DMS79 (cell line): ENCODE results near the gene ALX3.

Experiments used
- DNase-seq: peaks from one replicate; lab custom pipeline; 2025; lab: John Stamatoyannopoulos, UW

The ALX3 gene

DNA sequence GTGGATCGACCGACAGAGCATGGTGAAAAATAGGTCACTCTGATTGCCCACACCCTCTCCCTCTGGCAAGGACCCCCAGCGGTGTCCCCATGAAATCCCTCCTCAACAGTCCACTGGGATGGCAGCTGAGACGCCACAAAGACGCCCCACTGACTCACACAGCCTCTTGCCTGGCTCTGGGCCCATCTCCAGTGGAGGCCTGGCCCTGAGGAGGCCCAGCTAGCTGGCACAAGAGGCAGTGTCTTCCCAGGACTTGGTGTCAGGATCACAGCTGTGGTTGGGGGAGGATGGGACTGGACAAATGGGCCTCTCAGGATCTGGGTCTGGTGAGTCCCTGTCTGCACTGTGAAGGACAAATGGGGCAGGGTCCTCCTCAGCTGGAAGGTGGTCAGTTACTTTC is 4.6 kb downstream of the ALX3 start:
- no peak for DNase-seq

DNA sequence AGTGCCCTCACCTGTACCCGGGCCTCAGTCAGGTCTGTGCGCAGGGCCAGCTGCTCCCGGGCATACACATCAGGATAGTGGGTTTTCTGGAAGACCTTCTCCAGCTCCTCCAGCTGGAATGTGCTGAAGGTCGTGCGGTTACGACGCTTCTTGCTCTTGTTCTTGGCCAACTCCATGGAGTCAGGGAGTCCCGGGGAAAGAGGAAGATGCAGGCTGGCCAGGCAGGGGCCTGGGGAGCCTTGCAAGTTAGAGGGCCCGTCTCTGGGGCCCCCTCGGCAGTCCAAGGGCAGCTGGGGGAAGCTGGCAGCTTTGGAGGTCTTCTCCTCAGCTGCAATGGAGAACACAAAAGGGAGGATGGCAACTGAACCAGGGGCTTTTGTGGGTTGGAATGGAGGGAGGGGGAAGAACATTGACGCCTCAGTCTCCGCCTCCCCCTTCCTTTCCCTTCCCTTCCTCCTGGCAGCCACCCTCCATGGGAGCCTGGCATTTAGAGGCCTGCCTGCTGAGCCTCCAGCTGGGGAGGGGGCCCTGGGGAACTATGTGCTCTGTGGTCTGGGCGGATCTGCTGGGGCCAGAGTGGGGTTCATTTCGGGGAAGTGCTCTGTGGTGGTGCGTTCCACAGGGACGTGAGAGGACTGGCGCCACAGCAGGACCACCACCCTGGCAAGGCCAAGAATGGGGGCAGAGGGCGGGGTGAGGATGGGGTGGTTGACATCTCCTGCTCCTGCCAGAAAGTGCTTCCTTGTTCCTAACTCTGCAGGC is 5.7 kb downstream of the ALX3 start:
- no peak for DNase-seq

DNA sequence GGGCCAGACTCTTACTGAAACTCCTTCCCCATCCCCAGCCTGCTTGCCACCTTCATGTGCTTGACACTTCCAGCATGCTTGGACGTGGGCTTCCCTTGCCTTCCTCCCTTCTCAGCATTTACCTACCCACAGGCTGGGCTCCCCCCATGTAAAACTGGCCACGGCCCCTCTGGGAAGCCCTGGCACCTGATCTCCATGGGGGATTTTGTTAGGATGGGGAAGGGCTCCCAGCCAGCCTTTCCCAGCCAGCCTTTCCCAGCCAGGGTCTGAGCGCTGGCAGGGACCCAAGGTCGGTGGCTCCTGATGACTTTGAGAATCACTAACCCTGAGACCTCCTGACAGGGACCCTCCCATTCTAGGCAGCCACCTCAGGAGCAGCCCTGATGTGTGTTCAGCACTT is 6.7 kb downstream of the ALX3 start:
- DNase-seq: no peak

DNA sequence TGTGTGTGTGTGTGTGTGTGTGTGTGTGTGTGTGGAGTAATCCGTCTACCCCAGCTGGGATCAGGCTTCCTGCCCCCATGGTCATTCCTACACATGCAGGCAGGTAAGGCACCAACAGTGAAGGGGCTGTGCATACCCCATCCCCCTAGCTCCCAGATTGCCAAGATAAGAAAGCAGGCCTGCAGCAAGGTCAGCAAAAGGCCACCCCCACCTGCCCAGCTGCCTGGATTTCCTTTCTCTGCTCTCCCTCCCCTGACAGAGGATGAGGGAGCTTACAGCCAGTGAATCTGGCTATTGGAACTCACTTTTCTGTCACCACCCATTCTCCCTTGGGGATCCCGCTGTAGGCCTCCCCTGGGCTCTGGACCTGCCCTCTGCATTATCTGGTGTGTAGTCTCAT is 7.9 kb downstream of the ALX3 start:
- DNase-seq: no peak

DNA sequence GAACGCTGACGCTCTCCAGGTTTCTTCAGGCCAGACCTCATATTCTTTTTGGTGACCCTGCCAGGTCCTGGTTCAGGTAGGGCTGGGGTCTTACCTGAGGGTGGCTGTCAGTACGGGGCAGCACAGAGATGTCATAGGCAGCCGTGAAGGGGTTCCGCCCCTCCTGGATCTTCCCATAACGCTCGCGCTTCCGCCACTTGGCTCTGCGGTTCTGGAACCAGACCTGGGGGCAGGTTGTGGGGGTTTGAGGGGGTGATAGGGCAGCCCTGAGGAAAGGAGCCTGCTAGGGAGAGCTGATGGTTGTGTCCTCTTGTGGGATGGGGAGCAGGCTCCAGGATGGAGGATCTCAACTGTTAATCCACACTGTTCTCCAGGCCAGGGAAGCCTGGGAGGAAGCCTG is 9.1 kb downstream of the ALX3 start:
- no peak for DNase-seq

DNA sequence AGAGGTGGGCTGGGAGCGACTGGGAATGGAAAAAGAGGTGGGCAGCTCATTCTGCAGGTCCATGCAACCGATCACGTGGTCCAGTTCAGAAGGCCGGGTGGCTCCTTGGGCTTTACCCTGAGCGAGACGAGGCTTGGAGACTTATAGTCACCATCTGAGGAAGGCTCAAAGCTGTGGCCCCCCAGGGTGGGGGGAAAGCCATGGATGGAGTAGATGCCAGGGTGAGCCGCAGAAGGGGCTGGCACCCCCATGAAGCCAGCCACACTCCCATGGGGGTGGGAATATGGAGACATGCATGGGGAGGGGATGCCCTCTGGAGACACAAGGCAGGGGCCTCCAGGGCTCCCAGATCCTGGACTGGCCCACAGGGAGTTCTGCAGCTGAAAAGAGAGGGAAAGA is 9.8 kb downstream of the ALX3 start:
- DNase-seq: no peak

DNA sequence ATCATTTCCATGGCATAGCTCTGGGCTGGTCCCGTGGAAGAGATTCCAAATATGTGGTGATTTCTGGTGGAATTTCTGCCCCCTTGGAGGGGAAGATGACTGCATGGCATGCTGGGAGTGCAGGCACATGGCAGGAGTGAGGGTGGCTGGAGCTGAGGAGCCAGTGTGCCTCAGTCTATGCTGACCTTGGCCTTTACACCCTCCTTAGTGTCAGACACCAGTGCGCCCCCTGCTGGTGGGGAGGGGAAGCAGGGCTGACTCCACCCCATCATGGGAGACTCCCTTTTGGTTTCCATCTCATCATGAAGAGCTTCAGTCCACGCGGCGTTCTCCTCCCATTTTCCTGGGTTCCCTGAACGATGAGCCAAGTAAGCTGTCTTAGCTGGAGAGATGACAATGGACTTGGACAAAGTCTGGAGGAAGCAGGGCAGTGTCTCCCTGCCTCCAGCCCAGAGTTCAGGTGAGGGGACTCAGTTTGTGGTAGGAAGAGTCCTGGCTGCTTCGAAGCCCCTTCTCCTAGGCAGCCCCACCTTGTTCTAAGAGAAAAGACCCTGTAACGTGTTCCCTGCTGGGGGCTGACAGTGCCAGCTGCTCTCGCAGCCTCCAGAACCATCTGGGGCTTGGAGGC is 10.3 kb downstream of the ALX3 start:
- no peak for DNase-seq

DNA sequence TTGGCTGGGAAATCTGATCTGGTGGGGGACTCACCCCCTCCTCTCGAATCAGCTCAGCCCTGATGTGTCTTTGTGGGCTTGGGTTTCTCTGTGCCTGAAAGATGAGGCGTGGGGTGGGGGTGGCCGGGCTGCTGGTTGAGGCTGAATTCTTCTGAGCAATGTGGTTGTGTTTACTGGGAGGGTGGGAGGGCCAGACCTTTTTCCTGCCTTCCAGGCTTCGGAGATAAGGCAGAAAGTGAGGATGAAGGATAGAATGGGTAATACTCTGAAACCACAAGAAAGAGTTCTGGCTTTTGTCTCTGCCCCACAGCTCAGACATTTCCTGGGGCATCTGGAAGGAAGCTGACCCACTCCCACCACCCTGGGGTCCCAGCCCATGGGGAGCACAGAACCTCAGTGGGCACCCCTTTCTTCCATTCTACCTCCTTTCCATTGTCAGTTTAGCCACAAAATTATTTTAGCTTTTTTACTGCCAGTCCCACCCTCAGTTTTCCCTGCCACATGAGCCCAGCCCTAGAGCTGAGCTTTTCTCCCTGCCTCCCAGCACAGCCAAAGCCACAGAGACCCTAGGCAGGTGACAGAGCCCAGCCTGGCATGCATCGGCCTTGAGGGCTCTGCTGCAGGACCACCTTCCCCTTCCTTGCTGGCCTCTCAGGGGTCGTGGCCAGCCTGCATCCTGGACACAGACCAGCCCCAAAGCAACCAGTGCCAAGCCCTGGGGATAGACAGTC is 11.2 kb downstream of the ALX3 start:
- no peak for DNase-seq

DNA sequence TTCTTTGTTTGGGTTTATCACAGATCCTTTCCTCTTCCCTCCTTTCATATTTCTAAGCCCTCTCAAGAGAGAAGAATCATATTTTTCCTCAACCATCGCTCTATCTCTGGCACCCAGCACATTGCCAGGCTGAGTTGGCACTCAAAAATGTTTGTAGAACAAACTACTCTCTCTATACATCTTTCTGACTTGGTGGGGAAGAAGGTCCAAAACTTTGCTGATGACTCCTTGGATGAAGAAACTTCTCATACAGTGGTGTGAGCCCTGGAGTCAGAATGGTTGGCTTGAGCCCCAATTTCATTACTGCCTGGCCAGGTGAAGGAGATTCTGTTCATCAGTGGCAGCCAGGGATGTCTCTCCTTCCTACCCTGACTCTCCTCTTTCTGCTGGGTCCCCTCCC is 11.9 kb downstream of the ALX3 start:
- no peak for DNase-seq

DNA sequence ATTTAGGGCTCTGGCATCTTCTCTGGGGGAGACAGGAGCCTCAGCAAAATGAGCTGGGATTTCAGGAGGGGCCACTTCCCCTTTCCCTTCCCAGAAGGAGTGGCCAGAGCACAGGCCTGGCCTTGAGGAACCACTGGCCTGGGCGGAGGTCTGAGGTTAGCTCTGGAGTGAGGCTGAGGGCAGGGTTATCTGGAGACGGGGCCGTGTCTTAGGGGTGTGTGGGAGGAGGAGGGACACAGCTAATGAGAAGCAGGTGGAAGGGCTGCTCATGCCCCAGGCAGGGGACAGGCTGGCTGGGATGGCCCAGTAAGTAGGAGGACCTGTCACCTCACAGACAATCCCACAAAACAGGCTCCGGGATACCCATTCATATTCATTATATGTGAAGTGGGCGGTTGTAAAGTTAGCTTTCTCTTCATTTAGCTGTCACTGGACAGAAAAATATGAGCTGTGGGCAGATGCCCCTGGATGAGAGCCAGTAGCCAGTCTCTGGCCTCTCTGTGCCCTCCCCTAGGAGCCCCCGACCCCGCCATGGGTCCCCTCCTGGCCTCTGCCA is 12.4 kb downstream of the ALX3 start:
- no peak for DNase-seq

DNA sequence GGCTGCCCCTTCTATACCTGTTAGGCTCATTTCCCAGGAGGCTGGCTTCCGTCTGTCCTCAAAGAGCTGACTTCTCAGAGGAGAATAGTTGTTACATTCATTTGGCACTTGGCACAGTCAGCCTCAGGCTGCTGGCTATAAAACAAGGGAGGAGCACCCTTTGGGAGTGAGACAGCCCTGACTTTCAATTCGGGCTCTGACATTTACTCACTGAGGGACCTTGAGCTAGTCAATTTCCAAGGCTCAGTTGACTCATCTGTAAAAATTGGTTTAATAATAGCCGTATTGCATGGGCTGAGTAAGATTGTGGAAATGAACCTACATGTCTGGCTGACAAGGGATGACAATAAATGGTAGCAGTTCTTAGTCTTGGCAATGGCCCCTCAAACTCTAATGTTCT is 13.7 kb downstream of the ALX3 start:
- no peak for DNase-seq

DNA sequence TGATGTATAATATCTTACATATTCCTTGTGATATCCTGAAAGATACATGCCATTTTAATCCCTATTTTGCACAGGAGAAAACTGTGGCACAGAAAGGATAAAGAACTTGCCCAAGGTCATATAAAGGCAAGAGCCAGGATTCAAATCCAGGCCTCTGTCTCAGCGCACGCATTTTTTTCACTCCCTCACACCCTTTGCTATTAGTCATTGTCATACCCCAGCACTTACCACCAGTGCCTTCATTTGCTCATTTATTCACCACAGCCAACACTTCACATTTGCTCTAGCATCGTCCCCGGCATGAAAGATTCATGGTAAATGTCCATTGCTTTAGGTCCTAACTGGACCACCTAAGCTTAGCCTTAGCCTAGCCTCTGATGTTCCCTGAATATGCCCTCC is 14.2 kb downstream of the ALX3 start:
- no peak for DNase-seq

DNA sequence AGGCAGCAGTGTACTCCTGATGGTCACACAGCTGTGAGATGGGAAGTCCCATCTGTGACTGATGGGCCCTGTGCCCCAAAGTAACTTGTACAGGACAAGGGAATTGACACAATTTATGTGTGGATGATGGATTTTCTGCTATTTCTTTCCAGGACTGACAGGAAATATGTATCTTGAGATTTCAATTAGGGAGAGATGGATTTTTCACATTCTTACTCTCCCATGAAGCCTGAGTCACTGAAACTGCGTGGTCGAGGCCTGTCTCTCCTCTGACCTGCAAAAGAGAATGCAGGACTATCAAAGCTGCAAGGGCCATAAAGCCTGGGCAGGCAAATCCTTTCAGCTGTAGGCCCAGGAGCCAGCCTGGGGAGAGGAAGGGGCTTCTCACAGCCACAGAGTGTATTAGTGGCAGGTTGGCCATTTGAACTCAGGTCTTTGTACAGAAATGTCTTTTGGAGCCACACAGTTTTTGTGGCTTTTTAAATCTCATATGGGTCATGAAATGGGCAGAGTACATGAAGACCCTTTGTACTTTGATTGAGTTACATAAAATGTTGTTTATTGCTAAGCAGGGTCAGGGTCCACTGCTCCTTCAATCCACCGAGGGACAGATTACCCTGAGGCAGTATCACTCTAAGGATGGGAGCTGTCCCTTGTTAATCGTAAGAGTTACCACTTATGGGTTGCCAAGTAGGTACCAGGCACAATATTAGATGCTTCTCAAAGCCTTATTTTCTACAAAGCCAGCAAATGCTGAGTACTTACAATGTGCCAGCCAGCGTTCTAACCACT is 14.8 kb downstream of the ALX3 start:
- no peak for DNase-seq

DNA sequence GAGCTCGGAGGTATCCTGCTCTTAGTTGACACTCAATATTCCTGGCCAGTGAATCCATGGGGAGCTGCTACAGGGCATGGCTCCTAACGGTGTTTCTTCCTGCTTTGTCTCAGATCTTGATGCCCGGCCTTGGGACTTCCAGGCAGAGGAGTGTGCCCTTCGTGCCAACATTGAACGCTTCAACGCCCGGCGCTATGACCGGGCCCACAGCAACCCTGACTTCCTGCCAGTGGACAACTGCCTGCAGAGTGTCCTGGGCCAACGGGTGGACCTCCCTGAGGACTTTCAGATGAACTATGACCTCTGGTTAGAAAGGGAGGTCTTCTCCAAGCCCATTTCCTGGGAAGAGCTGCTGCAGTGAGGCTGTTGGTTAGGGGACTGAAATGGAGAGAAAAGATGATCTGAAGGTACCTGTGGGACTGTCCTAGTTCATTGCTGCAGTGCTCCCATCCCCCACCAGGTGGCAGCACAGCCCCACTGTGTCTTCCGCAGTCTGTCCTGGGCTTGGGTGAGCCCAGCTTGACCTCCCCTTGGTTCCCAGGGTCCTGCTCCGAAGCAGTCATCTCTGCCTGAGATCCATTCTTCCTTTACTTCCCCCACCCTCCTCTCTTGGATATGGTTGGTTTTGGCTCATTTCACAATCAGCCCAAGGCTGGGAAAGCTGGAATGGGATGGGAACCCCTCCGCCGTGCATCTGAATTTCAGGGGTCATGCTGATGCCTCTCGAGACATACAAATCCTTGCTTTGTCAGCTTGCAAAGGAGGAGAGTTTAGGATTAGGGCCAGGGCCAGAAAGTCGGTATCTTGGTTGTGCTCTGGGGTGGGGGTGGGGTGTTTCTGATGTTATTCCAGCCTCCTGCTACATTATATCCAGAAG is 16.7 kb downstream of the ALX3 start:
- DNase-seq: no peak

DNA sequence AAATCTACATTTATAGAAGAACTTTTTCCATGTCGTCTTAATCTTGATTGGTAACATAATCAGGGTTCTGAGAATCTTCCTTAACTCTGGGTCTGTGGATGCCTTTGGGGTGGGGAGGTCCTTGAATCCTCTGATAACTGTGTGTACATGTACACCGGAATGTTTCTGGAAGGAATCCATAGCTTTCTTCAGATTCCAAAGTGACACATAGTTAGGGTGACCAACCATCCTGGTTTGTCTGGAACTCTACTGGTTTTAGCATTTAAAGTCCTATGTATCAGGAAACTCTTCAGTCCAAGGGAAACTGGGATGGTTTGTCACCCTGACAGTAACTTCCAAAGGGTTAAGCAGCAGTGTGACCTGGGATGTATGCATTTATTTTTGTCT is 19.2 kb downstream of the ALX3 start:
- no peak for DNase-seq

DNA sequence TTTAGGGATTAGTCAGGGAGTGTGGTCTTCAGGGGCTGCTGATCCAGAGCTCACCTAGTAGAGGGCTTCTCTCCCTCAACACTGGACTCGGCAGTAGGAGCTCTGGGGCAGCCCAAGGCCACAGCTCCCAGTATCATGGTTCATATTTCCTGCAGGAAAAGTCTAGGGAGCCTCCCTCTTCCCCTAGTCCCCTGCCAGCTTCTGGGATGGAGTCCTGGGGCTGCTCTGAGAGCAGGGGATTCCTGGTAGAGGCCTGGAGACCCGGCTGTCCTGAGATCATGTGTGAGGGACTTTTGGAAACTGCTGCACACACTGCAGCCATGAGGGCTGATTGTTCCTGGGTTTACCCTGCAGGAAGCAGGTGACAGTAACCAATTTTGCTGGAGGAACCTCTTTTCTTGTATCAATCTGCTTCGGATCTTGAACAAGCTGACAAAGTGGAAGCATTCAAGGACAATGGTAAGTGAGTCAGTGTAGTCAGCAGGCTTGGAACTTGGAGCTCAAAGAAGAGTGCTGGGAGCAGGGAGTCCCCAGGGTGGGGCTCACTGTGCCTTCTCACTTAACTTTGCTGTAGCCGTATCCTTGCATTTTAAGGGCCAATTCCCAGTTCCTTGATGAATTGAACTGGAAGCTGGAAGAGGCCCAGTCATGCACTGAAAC is 19.7 kb downstream of the ALX3 start:
- no peak for DNase-seq

DNA sequence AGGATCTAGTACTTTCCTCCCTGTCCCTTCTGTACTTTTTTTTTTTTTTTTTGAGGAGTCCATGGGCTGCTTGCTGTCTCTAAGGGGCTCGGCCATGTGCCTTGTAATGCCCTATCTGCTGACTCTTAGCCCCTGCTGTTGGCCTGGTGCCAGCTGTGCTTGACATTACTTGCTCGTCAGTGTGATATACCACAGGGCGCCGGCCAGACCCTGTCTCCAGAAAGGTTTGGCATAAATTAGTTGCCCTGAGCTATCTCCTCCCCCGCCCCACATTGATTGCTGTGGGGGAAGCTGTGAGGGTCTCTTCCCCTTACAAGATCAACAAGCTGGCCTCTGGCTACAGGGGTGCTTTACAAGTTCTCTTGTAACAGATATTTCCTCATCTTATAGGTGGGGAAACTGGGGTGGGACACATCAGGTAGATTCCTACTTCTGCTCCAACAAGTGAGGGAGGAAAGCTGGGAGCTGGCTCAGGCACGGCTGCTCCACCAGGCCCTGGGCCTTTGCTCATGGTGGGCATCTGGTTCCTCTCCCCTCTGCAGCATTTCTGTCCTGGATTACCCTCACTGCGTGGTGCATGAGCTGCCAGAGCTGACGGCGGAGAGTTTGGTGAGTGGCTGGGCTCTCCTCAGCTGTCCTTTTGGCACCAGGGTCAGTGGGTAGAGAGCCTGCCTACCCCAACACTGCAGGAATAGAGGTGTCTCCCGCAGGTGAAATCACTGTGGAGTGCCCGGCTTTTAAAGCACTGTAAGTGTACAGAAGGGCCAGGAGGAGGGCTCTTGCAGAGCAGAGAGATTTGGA is 20.5 kb downstream of the ALX3 start:
- no peak for DNase-seq

DNA sequence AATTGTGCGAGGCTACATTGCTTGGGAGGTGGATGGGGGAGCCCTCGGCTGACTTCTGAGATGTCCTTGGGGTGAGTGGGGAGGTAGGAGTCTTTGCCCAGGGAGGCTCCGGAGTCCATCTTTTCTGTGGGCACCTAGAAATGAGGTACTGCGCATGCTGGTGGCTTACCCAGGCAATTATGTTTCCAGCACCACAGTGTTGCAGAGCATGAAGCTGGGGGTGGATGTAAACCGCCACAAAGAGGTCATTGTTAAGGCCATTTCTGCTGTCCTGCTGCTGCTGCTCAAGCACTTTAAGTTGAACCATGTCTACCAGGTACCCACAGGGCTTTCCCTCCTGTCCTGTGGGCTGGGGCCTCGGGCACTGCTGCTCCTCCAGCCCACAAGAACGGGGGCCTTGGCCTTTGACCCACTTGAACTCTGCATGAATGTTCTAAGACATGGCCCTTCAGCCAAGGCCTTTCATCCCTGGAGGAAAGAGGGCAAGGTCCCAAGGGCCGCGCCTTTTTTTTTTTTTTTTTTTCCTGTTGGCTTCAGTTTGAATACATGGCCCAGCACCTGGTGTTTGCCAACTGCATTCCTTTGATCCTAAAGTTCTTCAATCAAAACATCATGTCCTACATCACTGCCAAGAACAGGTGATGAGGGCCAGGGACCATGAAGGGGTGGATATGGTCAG is 21.4 kb downstream of the ALX3 start:
- DNase-seq: no peak

DNA sequence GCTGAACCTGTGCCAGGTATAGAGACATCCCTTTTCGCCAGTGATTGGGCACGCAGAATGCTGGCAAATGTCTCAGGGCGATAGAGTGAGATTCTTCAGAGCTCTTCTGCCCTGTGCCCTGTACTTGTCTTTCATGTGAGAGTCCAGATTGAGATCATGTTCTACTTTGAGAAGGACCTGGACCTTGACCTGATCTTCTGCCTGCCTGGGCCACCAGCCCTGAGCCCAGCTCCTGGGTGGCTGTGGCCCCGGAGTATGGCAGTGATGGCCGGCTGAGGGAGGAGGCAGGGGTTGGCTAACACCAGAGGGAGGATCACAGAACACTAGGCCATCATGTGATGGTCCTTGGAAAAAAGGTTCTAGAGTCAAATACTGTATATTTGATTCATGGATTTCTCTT is 22.2 kb downstream of the ALX3 start:
- no peak for DNase-seq
